Measurements from ENCODE around the gene SMIM32.

The SMIM32 gene

GRCh38 chr5:136192526-136193321 lies at the start of gene SMIM32:
SMIM32 (minus strand) TSS chr5:136193162; CDS start chr5:136192524, 638 bp downstream.
- in situ Hi-C loops (cut with MboI; ENCODE audit: low sequenced_read_pairs): no loop called here

- in situ Hi-C loops (cut with MboI; ENCODE audit: low sequenced_read_pairs): no loop called here
These were observed 49.6 kb upstream of the SMIM32 start for GRCh38 chr5:136242611-136243010.

GRCh38 chr5:136242136-136242535 lies 49.2 kb upstream of the SMIM32 start:
- in situ Hi-C loops (cut with MboI; ENCODE audit: low sequenced_read_pairs): no loop called here

- in situ Hi-C loops (cut with MboI; ENCODE audit: low sequenced_read_pairs): no loop called here
These were observed 47.9 kb upstream of the SMIM32 start for GRCh38 chr5:136240894-136241293.

- in situ Hi-C loops (cut with MboI; ENCODE audit: low sequenced_read_pairs): no loop called here
These were observed 43.6 kb upstream of the SMIM32 start for GRCh38 chr5:136236479-136237083.

GRCh38 chr5:136235321-136235720 lies 42.4 kb upstream of the SMIM32 start:
- in situ Hi-C loops (cut with MboI; ENCODE audit: low sequenced_read_pairs): no loop called here

- in situ Hi-C loops (cut with MboI; ENCODE audit: low sequenced_read_pairs): no loop called here
These were observed 39.4 kb upstream of the SMIM32 start for GRCh38 chr5:136232316-136232715.

GRCh38 chr5:136230176-136230575 lies 37.2 kb upstream of the SMIM32 start:
- in situ Hi-C loops (cut with MboI; ENCODE audit: low sequenced_read_pairs): no loop called here

GRCh38 chr5:136228136-136228757 lies 35.3 kb upstream of the SMIM32 start:
- in situ Hi-C loops (cut with MboI; ENCODE audit: low sequenced_read_pairs): no loop called here

GRCh38 chr5:136226401-136226800 lies 33.4 kb upstream of the SMIM32 start:
- in situ Hi-C loops (cut with MboI; ENCODE audit: low sequenced_read_pairs): no loop called here

- in situ Hi-C loops (cut with MboI; ENCODE audit: low sequenced_read_pairs): no loop called here
These were observed 32.8 kb upstream of the SMIM32 start for GRCh38 chr5:136225796-136226195.

GRCh38 chr5:136222580-136223235 lies 29.7 kb upstream of the SMIM32 start:
- in situ Hi-C loops (cut with MboI; ENCODE audit: low sequenced_read_pairs): loop anchor here (25.0 kb wide), 1 partner anchor 335 kb away; the partner anchor contains the start of gene IL9

GRCh38 chr5:136221340-136221739 lies 28.4 kb upstream of the SMIM32 start:
- in situ Hi-C loops (cut with MboI; ENCODE audit: low sequenced_read_pairs): loop anchor here (25.0 kb wide), 1 partner anchor 334 kb away; the partner anchor contains the start of gene IL9

GRCh38 chr5:136216230-136216629 lies 23.3 kb upstream of the SMIM32 start:
- in situ Hi-C loops (cut with MboI; ENCODE audit: low sequenced_read_pairs): loop anchor here (25.0 kb wide), 1 partner anchor 329 kb away; the partner anchor contains the start of gene IL9

- in situ Hi-C loops (cut with MboI; ENCODE audit: low sequenced_read_pairs): loop anchor here (25.0 kb wide), 1 partner anchor 329 kb away; the partner anchor contains the start of gene IL9
These were observed 22.9 kb upstream of the SMIM32 start for GRCh38 chr5:136215812-136216211.

- in situ Hi-C loops (cut with MboI; ENCODE audit: low sequenced_read_pairs): loop anchor here (25.0 kb wide), 1 partner anchor 327 kb away; the partner anchor contains the start of gene IL9
These were observed 21.0 kb upstream of the SMIM32 start for GRCh38 chr5:136213919-136214493.

- in situ Hi-C loops (cut with MboI; ENCODE audit: low sequenced_read_pairs): loop anchor here (25.0 kb wide), 1 partner anchor 325 kb away; the partner anchor contains the start of gene IL9
These were observed 19.3 kb upstream of the SMIM32 start for GRCh38 chr5:136212252-136212721.

GRCh38 chr5:136211282-136212040 lies 18.5 kb upstream of the SMIM32 start:
- in situ Hi-C loops (cut with MboI; ENCODE audit: low sequenced_read_pairs): loop anchor here (25.0 kb wide), 1 partner anchor 324 kb away; the partner anchor contains the start of gene IL9

GRCh38 chr5:136210259-136210658 lies 17.3 kb upstream of the SMIM32 start:
- in situ Hi-C loops (cut with MboI; ENCODE audit: low sequenced_read_pairs): loop anchor here (25.0 kb wide), 1 partner anchor 323 kb away; the partner anchor contains the start of gene IL9

Measured in HL-60/S4 treated with retinoic acid at 250 ng/mL for 4 days and 3 days (cell line).